ENCODE data around the gene GRIN3B. TPM values are rescaled to one million over a fixed set of nuclear protein-coding genes. Genes with fewer than 3 reads are reported as not detected.

GRIN3B gene
- total and polyA plus RNA-seq, 2 of the 8 experiments (the other 6 are each of a cell fraction or from before 2014, with no cell fraction given) = 0.45 to 1.0 TPM

DNA sequence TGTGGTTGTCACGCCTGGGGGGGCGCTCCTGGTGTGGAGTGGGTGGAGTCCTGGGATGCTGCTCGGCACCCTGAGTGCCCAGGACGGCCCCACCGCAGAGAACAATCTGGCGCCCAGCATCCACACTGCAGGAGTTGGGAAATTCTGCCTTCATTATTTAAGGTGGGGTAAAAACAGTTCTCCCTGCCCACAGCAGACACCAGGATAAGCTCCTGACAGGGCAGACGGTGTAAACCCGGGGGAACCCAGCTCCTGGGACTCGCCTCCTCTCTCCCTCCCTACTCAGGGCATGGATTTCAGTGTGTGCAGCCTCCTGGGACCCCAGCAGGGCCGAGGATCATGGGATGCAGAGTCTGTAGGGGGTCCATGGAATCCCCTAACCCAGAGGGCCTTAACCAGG is 23.7 kb upstream of the GRIN3B start:
- Histone ChIP-seq H3K23ac (ENCODE audit: insufficient read length) (no peak overlapping the region), H2AFZ (ENCODE audit: low read length) (no peak overlapping the region), H2BK5ac (ENCODE audit: low read depth, low read length) (no peak overlapping the region), H2BK20ac (ENCODE audit: low read length) (no peak overlapping the region), H2BK12ac (ENCODE audit: low read depth, low read length) (no peak overlapping the region), H4K20me1 (replicated peaks in 1 of 2; ENCODE audit: control insufficient read depth in 1 of 2, insufficient read depth in 2 of 2, low read length in 2 of 2) (no peaks in the 10 kb centered on the region), H4K8ac (ENCODE audit: extremely low read depth, insufficient read depth, low read length) (peak overlapping the region; percentile 25; the same call in 1 of the 2 replicates), H3K23me2 (ENCODE audit: low read depth, low read length) (no peaks in the 10 kb centered on the region), H3K14ac (ENCODE audit: insufficient read length) (no peak overlapping the region), H3K27me3 (replicated peaks in 1 of 4; ENCODE audit: control insufficient read depth in 3 of 4, extremely low read depth in 1 of 4, insufficient read depth in 3 of 4, low read length in 3 of 4) (no peaks in the 10 kb centered on the region), H3K4ac (replicated peaks; ENCODE audit: insufficient read length, low read depth, low read length) (no peak overlapping the region), H2AK5ac (ENCODE audit: low read depth, low read length) (no peak overlapping the region), H2BK120ac (replicated peaks; ENCODE audit: low read depth, low read length) (no peak overlapping the region), H4K91ac (replicated peaks; ENCODE audit: insufficient read length, low read length) (no peak overlapping the region), H3K18ac (ENCODE audit: extremely low read depth, low read length) (no peak overlapping the region), H3K56ac (replicated peaks; ENCODE audit: insufficient read length, low read depth, low read length) (no peak overlapping the region), H3K36me3 (ENCODE audit: control insufficient read depth in 2 of 4, insufficient read depth in 4 of 4, low read length in 3 of 4) (peaks cover 0 to 10% (median 3%) of the 10 kb centered on the region in 4 experiments; a peak in 2 of 8 replicates), H3K4me3 (ENCODE audit: extremely low read depth in 1 of 4, insufficient read depth in 2 of 4, low read depth in 3 of 4, low read length in 4 of 4) (no peak overlapping the region), H3K9me3 (ENCODE audit: insufficient read depth in 2 of 2, low read depth in 1 of 2, low read length in 1 of 2) (no peaks in the 10 kb centered on the region), H3K9ac (replicated peaks in 1 of 4; ENCODE audit: extremely low read depth in 1 of 4, low read depth in 3 of 4, low read length in 3 of 4) (no peak overlapping the region), H3K4me1 (replicated peaks in 1 of 4; ENCODE audit: control insufficient read depth in 3 of 4, insufficient read depth in 4 of 4, low read length in 3 of 4) (peaks cover 0 to 16% (median 11%) of the 10 kb centered on the region in 4 experiments; a peak in 5 of 7 replicates), H2BK15ac (ENCODE audit: low read length) (no peak overlapping the region), H4K5ac (ENCODE audit: insufficient read length, low read depth, low read length) (no peak overlapping the region), H3K79me2 (ENCODE audit: control insufficient read depth in 1 of 2, insufficient read depth in 2 of 2, low read length in 2 of 2) (no peaks in the 10 kb centered on the region), H3K4me2 (ENCODE audit: insufficient read depth in 1 of 2, low read depth in 2 of 2, low read length in 2 of 2) (no peak overlapping the region), H3K27ac (ENCODE audit: low read depth, low read length) (no peak overlapping the region), H3K79me1 (ENCODE audit: low read depth, low read length) (no peaks in the 10 kb centered on the region)
- 90% methylated on average over 8 of the region's 10 CpGs; no CpG with 5 or more reads in 1 of the 2 experiments for WGBS, 2 experiments (ENCODE audit: extremely low coverage in 1 of 2, insufficient coverage in 1 of 2, insufficient read length in 1 of 2, insufficient replicate concordance in 2 of 2, low coverage in 1 of 2, low lambda C conversion rate in 2 of 2, missing lambda C conversion rate in 1 of 2)
- ChIA-PET CTCF (ENCODE audit: partially characterized antibody) (interaction anchor here (1.0 to 1.9 kb wide), 6 partner anchors 9 to 54 kb away, joined by 3 to 6 read pairs (median 4); no protein-coding TSS in a partner anchor), POLR2A (ENCODE audit: partially characterized antibody) (interaction anchor here (0.8 to 1.8 kb wide), 7 partner anchors 8 to 113 kb away, joined by 3 to 7 read pairs (median 3); partner anchors contain the start of genes MED16, RNU6-9 and WDR18)
- TF ChIP-seq NANOG (IDR thresholded peaks at IDR 0.05; ENCODE audit: insufficient read depth, low read depth, low read length, poor library complexity, severe bottlenecking) = no peak
- TF ChIP-seq E2F6 (IDR thresholded peaks at IDR 0.05) = no peak
- DNase-seq (ENCODE audit: low read depth in 1 of 2, low spot score in 2 of 2) (no peak), FAIRE-seq (no peak)

Measured in H1 (cell line).